Activated T-helper 2 cell treated with anti-CD3 and anti-CD28 coated beads, Interferon-gamma antibody, Interleukin-2, Interleukin-4, amounts not matched to agents 10 μg/mL and 5 μg/mL and 100 μg/mL, durations not matched to agents 14 hours and 24 hours and 36 hours (primary cell): Measurements from ENCODE around the gene TMEM161B. TPM values are rescaled to one million over a fixed set of nuclear protein-coding genes. Genes with fewer than 3 reads are reported as not detected.
A peak's percentile ranks its signal among the peaks of the same experiment; 100 is the strongest.
"Not testable (repeated sequence)": the region's sequence is repeated elsewhere in the genome, so short reads cannot be mapped to it uniquely, and the experiment has no call there.

Experiments used
- DNase-seq: peaks from one replicate; pipeline ENCODE4 v3.0.0; 2021; ENCODE audit warnings: low spot score
- H3K27ac Mint-ChIP-seq: one replicate; pipeline ENCODE4 v1.8.0; 2021; ENCODE audit warnings: mixed read lengths
- H3K27me3 Mint-ChIP-seq: one replicate; pipeline ENCODE4 v1.8.0; 2021; ENCODE audit warnings: low read depth, mixed read lengths
- H3K36me3 Mint-ChIP-seq: one replicate; pipeline ENCODE4 v1.8.0; 2021; ENCODE audit warnings: low read depth, mixed read lengths
- H3K4me1 Mint-ChIP-seq: one replicate; pipeline ENCODE4 v1.8.0; 2021; ENCODE audit warnings: low read depth, mixed read lengths
- H3K4me3 Mint-ChIP-seq: one replicate; pipeline ENCODE4 v1.8.0; 2021; ENCODE audit warnings: low read depth, mild to moderate bottlenecking, moderate library complexity, mixed read lengths
- H3K9me3 Mint-ChIP-seq: one replicate; pipeline ENCODE4 v1.8.0; 2021; ENCODE audit warnings: mixed read lengths
- intact Hi-C: fragments of 100-400 bp; cut with micrococcal nuclease; formaldehyde crosslinking; loops from one replicate; pipeline ENCODE4 v1.15.1; 2023
- total RNA-seq: library from RNA; stranded (reverse); gene quantifications from 2 replicates; pipeline ENCODE4 v1.2.3, GENCODE V29; 2022

Gene TMEM161B
- total RNA-seq, 1 donor from 2014 or later: 31.1 TPM

GRCh38 chr5:88203981-88204750 is 64.5 kb downstream of the TMEM161B start:
- Mint-ChIP-seq H3K36me3 (peaks cover 51% of the 10 kb centered on the region), H3K4me3 (peak overlapping the region; percentile 7), H3K4me1 (peaks cover 11% of the 10 kb centered on the region), H3K27me3 (no peaks in the 10 kb centered on the region), H3K27ac (peak overlapping the region; percentile 70), H3K9me3 (no peaks in the 10 kb centered on the region)
- DNase-seq: no peak
- intact Hi-C loops: loop anchor here (5.0 kb wide), 1 partner anchor 48 kb away; no protein-coding TSS in a partner anchor

- intact Hi-C loops: no loop called here
- H3K4me1 Mint-ChIP-seq: no peaks in the 10 kb centered on the region
- H3K36me3 Mint-ChIP-seq: peaks cover 65% of the 10 kb centered on the region
Measured at GRCh38 chr5:88195636-88196035, 73.0 kb downstream of the TMEM161B start.

GRCh38 chr5:88193896-88194295 is 74.7 kb downstream of the TMEM161B start:
- Mint-ChIP-seq H3K27ac (no peak overlapping the region), H3K27me3 (no peaks in the 10 kb centered on the region), H3K4me3 (no peak overlapping the region), H3K36me3 (peaks cover 65% of the 10 kb centered on the region), H3K9me3 (peaks cover 15% of the 10 kb centered on the region), H3K4me1 (no peaks in the 10 kb centered on the region)
- intact Hi-C loops: no loop called here
- no peak for DNase-seq

More at GRCh38 chr5:88195636-88196035, 73.0 kb downstream of the TMEM161B start:
- Mint-ChIP-seq H3K27me3 (no peaks in the 10 kb centered on the region), H3K27ac (no peak overlapping the region), H3K4me3 (no peak overlapping the region), H3K9me3 (peaks cover 5% of the 10 kb centered on the region)
- no peak for DNase-seq

- intact Hi-C loops: no loop called here
- H3K27me3 Mint-ChIP-seq: no peaks in the 10 kb centered on the region
- H3K4me1 Mint-ChIP-seq: no peaks in the 10 kb centered on the region
- peaks cover 70% of the 10 kb centered on the region for H3K36me3 Mint-ChIP-seq
- H3K27ac Mint-ChIP-seq: no peak overlapping the region
- H3K9me3 Mint-ChIP-seq: peaks cover 39% of the 10 kb centered on the region
- no peak for DNase-seq
- H3K4me3 Mint-ChIP-seq: no peak overlapping the region
Measured at GRCh38 chr5:88190106-88190834, 78.4 kb downstream of the TMEM161B start.

- intact Hi-C loops, DNase-seq, H3K4me1 Mint-ChIP-seq, H3K27ac Mint-ChIP-seq, H3K27me3 Mint-ChIP-seq, H3K4me3 Mint-ChIP-seq: not testable (repeated sequence)
- peaks cover 67% of the 10 kb centered on the region for H3K36me3 Mint-ChIP-seq
- peaks cover 39% of the 10 kb centered on the region for H3K9me3 Mint-ChIP-seq
Measured at GRCh38 chr5:88189484-88189883, 79.2 kb downstream of the TMEM161B start.

GRCh38 chr5:88188458-88189132 is 80.0 kb downstream of the TMEM161B start:
- Mint-ChIP-seq H3K4me1 (no peaks in the 10 kb centered on the region), H3K36me3 (peaks cover 60% of the 10 kb centered on the region), H3K27ac (no peak overlapping the region), H3K27me3 (no peaks in the 10 kb centered on the region), H3K4me3 (no peak overlapping the region), H3K9me3 (peaks cover 39% of the 10 kb centered on the region)
- DNase-seq: no peak
- intact Hi-C loops: no loop called here

- DNase-seq: no peak
- Mint-ChIP-seq H3K9me3 (peaks cover 18% of the 10 kb centered on the region), H3K4me3 (no peak overlapping the region), H3K27ac (no peak overlapping the region), H3K27me3 (no peaks in the 10 kb centered on the region), H3K36me3 (peaks cover 27% of the 10 kb centered on the region), H3K4me1 (no peaks in the 10 kb centered on the region)
- intact Hi-C loops: no loop called here
Measured at GRCh38 chr5:88183255-88183654, 85.4 kb downstream of the TMEM161B start.

- H3K4me3 Mint-ChIP-seq, DNase-seq, H3K27me3 Mint-ChIP-seq, intact Hi-C loops, H3K36me3 Mint-ChIP-seq, H3K4me1 Mint-ChIP-seq, H3K9me3 Mint-ChIP-seq, H3K27ac Mint-ChIP-seq: not testable (repeated sequence)
Measured at GRCh38 chr5:88177486-88177885, 91.2 kb downstream of the TMEM161B start.

- Mint-ChIP-seq H3K9me3 (peaks cover 23% of the 10 kb centered on the region), H3K36me3 (peaks cover 3% of the 10 kb centered on the region), H3K4me1 (no peaks in the 10 kb centered on the region), H3K4me3 (no peak overlapping the region), H3K27ac (no peak overlapping the region), H3K27me3 (peaks cover 7% of the 10 kb centered on the region)
- intact Hi-C loops: no loop called here
- DNase-seq: no peak
Measured at GRCh38 chr5:88172847-88173758, 95.5 kb downstream of the TMEM161B start.

GRCh38 chr5:88159591-88159990 is 109.1 kb downstream of the TMEM161B start:
- Mint-ChIP-seq H3K9me3 (no peaks in the 10 kb centered on the region), H3K4me1 (no peaks in the 10 kb centered on the region), H3K4me3 (no peak overlapping the region), H3K36me3 (no peaks in the 10 kb centered on the region), H3K27me3 (peaks cover 13% of the 10 kb centered on the region), H3K27ac (no peak overlapping the region)
- no peak for DNase-seq
- intact Hi-C loops: no loop called here

GRCh38 chr5:88158056-88158455 is 110.6 kb downstream of the TMEM161B start:
- Mint-ChIP-seq H3K4me1 (no peaks in the 10 kb centered on the region), H3K27me3 (peaks cover 20% of the 10 kb centered on the region), H3K27ac (no peak overlapping the region), H3K4me3 (no peak overlapping the region), H3K36me3 (no peaks in the 10 kb centered on the region), H3K9me3 (no peaks in the 10 kb centered on the region)
- DNase-seq: no peak
- intact Hi-C loops: no loop called here

GRCh38 chr5:88154891-88155290 is 113.8 kb downstream of the TMEM161B start:
- intact Hi-C loops: no loop called here
- Mint-ChIP-seq H3K27ac (no peak overlapping the region), H3K4me1 (no peaks in the 10 kb centered on the region), H3K9me3 (peaks cover 17% of the 10 kb centered on the region), H3K27me3 (peaks cover 31% of the 10 kb centered on the region), H3K4me3 (no peak overlapping the region), H3K36me3 (no peaks in the 10 kb centered on the region)
- DNase-seq: no peak
